HepG2 (cell line): ENCODE results near the gene CCDC57. TPM values are rescaled to one million over a fixed set of nuclear protein-coding genes. Genes with fewer than 3 reads are reported as not detected.

Experiments used
- ATF5 ChIP-seq: sonication (generic); formaldehyde crosslinking; IDR thresholded peaks from 2 replicates; pipeline ENCODE4 v1.4.0; 2020; ENCODE audit warnings: mild to moderate bottlenecking, low read depth, missing genetic modification reagents
- FOXO1 ChIP-seq: sonication (generic); formaldehyde crosslinking; IDR thresholded peaks from 2 replicates; pipeline ENCODE4 v1.4.0; 2020; ENCODE audit warnings: missing genetic modification reagents
- GMEB2 ChIP-seq: IDR thresholded peaks from 2 replicates; pipeline ENCODE4 v1.6.1; 2016; ENCODE audit warnings: missing biosample characterization, missing genetic modification reagents, low read depth
- KMT2A ChIP-seq: sonication (generic); formaldehyde crosslinking; IDR thresholded peaks from 2 replicates; pipeline ENCODE4 v1.4.0; 2020; ENCODE audit warnings: missing genetic modification reagents
- MYPOP ChIP-seq: sonication (generic); formaldehyde crosslinking; IDR thresholded peaks from 2 replicates; pipeline ENCODE4 v1.8.1; 2023; ENCODE audit warnings: mild to moderate bottlenecking, moderate library complexity, missing genetic modification reagents
- NCOA5 ChIP-seq: sonication (generic); formaldehyde crosslinking; IDR thresholded peaks from 2 replicates; pipeline ENCODE4 v1.4.0; 2020; ENCODE audit warnings: missing genetic modification reagents
- RARA ChIP-seq: IDR thresholded peaks from 2 replicates; pipeline ENCODE4 v1.6.1; 2016; ENCODE audit warnings: missing genetic modification reagents, missing compliant biosample characterization
- SNAI1 ChIP-seq: sonication (generic); formaldehyde crosslinking; IDR thresholded peaks from 2 replicates; pipeline ENCODE4 v1.5.0; 2020; ENCODE audit warnings: mild to moderate bottlenecking, missing genetic modification reagents, borderline replicate concordance
- ZNF451 ChIP-seq: sonication (generic); formaldehyde crosslinking; IDR thresholded peaks from 2 replicates; pipeline ENCODE4 v1.5.0; 2020; ENCODE audit warnings: mild to moderate bottlenecking, missing genetic modification reagents
- ZNF569 ChIP-seq: sonication (generic); formaldehyde crosslinking; IDR thresholded peaks from 2 replicates; pipeline ENCODE4 v1.5.0; 2020; ENCODE audit warnings: mild to moderate bottlenecking, missing genetic modification reagents, moderate library complexity, borderline replicate concordance
- ZNF672 ChIP-seq: sonication (generic); formaldehyde crosslinking; IDR thresholded peaks from 2 replicates; pipeline ENCODE4 v1.8.1; 2022; ENCODE audit warnings: missing genetic modification reagents
- ZSCAN25 ChIP-seq: sonication (generic); formaldehyde crosslinking; IDR thresholded peaks from 2 replicates; pipeline ENCODE4 v1.8.0; 2022; ENCODE audit warnings: mild to moderate bottlenecking, missing genetic modification reagents
- ZSCAN29 ChIP-seq: sonication (generic); formaldehyde crosslinking; conservative IDR thresholded peaks from 2 replicates; pipeline ENCODE4 v1.4.0; 2020; ENCODE audit warnings: mild to moderate bottlenecking, missing genetic modification reagents
- ZSCAN30 ChIP-seq: sonication (generic); formaldehyde crosslinking; IDR thresholded peaks from 2 replicates; pipeline ENCODE4 v1.5.0; 2020; ENCODE audit warnings: mild to moderate bottlenecking, missing genetic modification reagents
- polyA plus RNA-seq, 8 experiments: library from polyadenylated mRNA; depleted of rRNA in 3 of 8; stranded (reverse) in 7 of 8; unstranded in 1 of 8; fragments of >200 nt; fragmentation: Illumina TruSeq in 4 of 8; extraction: Trizol in 4 of 8; gene quantifications; 2 replicates each; pipeline versions ENCODE4 v1.2.1 to v1.2.3, GENCODE V29; 2011 to 2016; ENCODE audit warnings: low read depth in 4 of 8, missing spikeins in 1 of 8, mixed read lengths in 1 of 8; ENCODE audit not compliant: insufficient read depth in 1 of 8
- total RNA-seq, 5 experiments: library from RNA; depleted of rRNA; stranded (reverse); fragments of >200 nt; fragmentation: Illumina TruSeq; extraction: Trizol; gene quantifications; 2 replicates each; pipeline ENCODE4 v1.2.3, GENCODE V29; 2016; ENCODE audit warnings: low read depth in 1 of 5
- TF ChIP-seq, protein P1 (sequence below): sonication (generic); formaldehyde crosslinking; IDR thresholded peaks from 2 replicates; pipeline ENCODE4 v1.4.0; 2020; ENCODE audit warnings: missing genetic modification reagents, borderline replicate concordance
- TF ChIP-seq, protein P2 (sequence below): sonication (generic); formaldehyde crosslinking; IDR thresholded peaks from 2 replicates; pipeline ENCODE4 v1.4.0; 2020; ENCODE audit warnings: missing genetic modification reagents

Gene CCDC57
- total and polyA plus RNA-seq, 2 of the 13 experiments (the other 11 are each of a cell fraction or from before 2014, with no cell fraction given), result 59.3 to 59.9 TPM

GRCh38 chr17:82231562-82232321 lies 19.1 kb upstream of the CCDC57 start (continued):
- TF ChIP-seq, protein P1, sequence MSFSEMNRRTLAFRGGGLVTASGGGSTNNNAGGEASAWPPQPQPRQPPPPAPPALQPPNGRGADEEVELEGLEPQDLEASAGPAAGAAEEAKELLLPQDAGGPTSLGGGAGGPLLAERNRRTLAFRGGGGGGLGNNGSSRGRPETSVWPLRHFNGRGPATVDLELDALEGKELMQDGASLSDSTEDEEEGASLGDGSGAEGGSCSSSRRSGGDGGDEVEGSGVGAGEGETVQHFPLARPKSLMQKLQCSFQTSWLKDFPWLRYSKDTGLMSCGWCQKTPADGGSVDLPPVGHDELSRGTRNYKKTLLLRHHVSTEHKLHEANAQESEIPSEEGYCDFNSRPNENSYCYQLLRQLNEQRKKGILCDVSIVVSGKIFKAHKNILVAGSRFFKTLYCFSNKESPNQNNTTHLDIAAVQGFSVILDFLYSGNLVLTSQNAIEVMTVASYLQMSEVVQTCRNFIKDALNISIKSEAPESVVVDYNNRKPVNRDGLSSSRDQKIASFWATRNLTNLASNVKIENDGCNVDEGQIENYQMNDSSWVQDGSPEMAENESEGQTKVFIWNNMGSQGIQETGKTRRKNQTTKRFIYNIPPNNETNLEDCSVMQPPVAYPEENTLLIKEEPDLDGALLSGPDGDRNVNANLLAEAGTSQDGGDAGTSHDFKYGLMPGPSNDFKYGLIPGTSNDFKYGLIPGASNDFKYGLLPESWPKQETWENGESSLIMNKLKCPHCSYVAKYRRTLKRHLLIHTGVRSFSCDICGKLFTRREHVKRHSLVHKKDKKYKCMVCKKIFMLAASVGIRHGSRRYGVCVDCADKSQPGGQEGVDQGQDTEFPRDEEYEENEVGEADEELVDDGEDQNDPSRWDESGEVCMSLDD (CRISPR knock-in tag), result peak; percentile 95
- TF ChIP-seq ZNF672 (CRISPR knock-in tag) (no peak), RARA (CRISPR knock-in tag) (peak; percentile 87), ZSCAN25 (peak; percentile 86; the same call in 1 of the 2 replicates), FOXO1 (CRISPR knock-in tag) (peak; percentile 61; the same call in 1 of the 2 replicates), ZSCAN30 (no peak; the same call in 1 of the 2 replicates), ZSCAN29 (CRISPR knock-in tag) (peak; percentile 79; the same call in 1 of the 2 replicates), ZNF569 (no peak), ZNF451 (CRISPR knock-in tag) (peak; percentile 87; the same call in 1 of the 2 replicates), SNAI1 (no peak), GMEB2 (no peak; the same call in 1 of the 2 replicates), KMT2A (CRISPR knock-in tag) (peak; percentile 33; the same call in 1 of the 2 replicates), NCOA5 (CRISPR knock-in tag) (no peak), MYPOP (CRISPR knock-in tag) (peak; percentile 91), ATF5 (CRISPR knock-in tag) (no peak)
- TF ChIP-seq, protein P2, sequence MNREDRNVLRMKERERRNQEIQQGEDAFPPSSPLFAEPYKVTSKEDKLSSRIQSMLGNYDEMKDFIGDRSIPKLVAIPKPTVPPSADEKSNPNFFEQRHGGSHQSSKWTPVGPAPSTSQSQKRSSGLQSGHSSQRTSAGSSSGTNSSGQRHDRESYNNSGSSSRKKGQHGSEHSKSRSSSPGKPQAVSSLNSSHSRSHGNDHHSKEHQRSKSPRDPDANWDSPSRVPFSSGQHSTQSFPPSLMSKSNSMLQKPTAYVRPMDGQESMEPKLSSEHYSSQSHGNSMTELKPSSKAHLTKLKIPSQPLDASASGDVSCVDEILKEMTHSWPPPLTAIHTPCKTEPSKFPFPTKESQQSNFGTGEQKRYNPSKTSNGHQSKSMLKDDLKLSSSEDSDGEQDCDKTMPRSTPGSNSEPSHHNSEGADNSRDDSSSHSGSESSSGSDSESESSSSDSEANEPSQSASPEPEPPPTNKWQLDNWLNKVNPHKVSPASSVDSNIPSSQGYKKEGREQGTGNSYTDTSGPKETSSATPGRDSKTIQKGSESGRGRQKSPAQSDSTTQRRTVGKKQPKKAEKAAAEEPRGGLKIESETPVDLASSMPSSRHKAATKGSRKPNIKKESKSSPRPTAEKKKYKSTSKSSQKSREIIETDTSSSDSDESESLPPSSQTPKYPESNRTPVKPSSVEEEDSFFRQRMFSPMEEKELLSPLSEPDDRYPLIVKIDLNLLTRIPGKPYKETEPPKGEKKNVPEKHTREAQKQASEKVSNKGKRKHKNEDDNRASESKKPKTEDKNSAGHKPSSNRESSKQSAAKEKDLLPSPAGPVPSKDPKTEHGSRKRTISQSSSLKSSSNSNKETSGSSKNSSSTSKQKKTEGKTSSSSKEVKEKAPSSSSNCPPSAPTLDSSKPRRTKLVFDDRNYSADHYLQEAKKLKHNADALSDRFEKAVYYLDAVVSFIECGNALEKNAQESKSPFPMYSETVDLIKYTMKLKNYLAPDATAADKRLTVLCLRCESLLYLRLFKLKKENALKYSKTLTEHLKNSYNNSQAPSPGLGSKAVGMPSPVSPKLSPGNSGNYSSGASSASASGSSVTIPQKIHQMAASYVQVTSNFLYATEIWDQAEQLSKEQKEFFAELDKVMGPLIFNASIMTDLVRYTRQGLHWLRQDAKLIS (CRISPR knock-in tag), result peak; percentile 68; the same call in 1 of the 2 replicates
